PC-3 (cell line): ENCODE data around the gene GIPC2. TPM values are rescaled to one million over a fixed set of nuclear protein-coding genes. Genes with fewer than 3 reads are reported as not detected.

Experiments
- ATAC-seq: fragments of 200-7000 bp; cut with Tn5 transposase; 2 replicates; pipeline ENCODE4 v1.9.1; 2020; ENCODE audit warnings: mild to moderate bottlenecking, moderate library complexity
- BruUV-seq: library from RNA; stranded (reverse); fragments of 400-500 nt; replicated peaks from 2 replicates; lab custom pipeline; 2021; lab: Mats Ljungman, UMichigan
- CTCF ChIA-PET: fragments of 300-600 bp; sonication (Branson Sonifier 250); formaldehyde crosslinking; loops from one replicate; lab custom pipeline; 2022; ENCODE audit warnings: antibody characterized with exemption; lab: Charles Lee
- POLR2A ChIA-PET: fragments of 300-600 bp; sonication (Branson Sonifier 250); formaldehyde crosslinking; loops from one replicate; lab custom pipeline; 2022; ENCODE audit warnings: antibody characterized with exemption; ENCODE audit not compliant: unreplicated experiment; lab: Charles Lee
- DNase-seq: peaks from one replicate; pipeline ENCODE4 v3.0.0-alpha.2; 2015
- H2AFZ ChIP-seq: fragments of 300-600 bp; sonication (generic); 2 replicates; pipeline ENCODE4 v1.6.0; 2016; ENCODE audit warnings: antibody characterized with exemption, low read length
- H3F3A ChIP-seq: fragments of 300-600 bp; sonication (generic); one replicate; pipeline ENCODE4 v1.6.0; 2017; ENCODE audit warnings: antibody characterized with exemption, low read length, control low read depth, mild to moderate bottlenecking; ENCODE audit not compliant: unreplicated experiment
- H3K27ac ChIP-seq: fragments of 300-600 bp; sonication (generic); 2 replicates; pipeline ENCODE4 v1.5.1; 2016; ENCODE audit warnings: mild to moderate bottlenecking, low read length
- H3K27me3 ChIP-seq: fragments of 300-600 bp; sonication (generic); 2 replicates; pipeline ENCODE4 v1.6.1; 2016; ENCODE audit warnings: low read length, mixed read lengths
- H3K36me3 ChIP-seq: fragments of 300-600 bp; sonication (generic); 2 replicates; pipeline ENCODE4 v1.6.1; 2016; ENCODE audit warnings: low read depth, mixed run types, low read length, mixed read lengths
- H3K4me1 ChIP-seq: fragments of 300-600 bp; sonication (generic); 2 replicates; pipeline ENCODE4 v1.5.1; 2016; ENCODE audit warnings: low read length; ENCODE audit not compliant: insufficient read depth
- H3K4me2 ChIP-seq: fragments of 300-600 bp; sonication (generic); 2 replicates; pipeline ENCODE4 v1.6.0; 2016; ENCODE audit warnings: low read length
- H3K4me3 ChIP-seq: fragments of 300-600 bp; sonication (generic); 2 replicates; pipeline ENCODE4 v1.5.1; 2016; ENCODE audit warnings: mild to moderate bottlenecking, low read length, mixed read lengths
- H3K79me2 ChIP-seq: fragments of 300-600 bp; sonication (generic); 2 replicates; pipeline ENCODE4 v1.6.1; 2017; ENCODE audit warnings: low read length, mixed read lengths
- H3K9ac ChIP-seq: fragments of 300-600 bp; sonication (generic); 2 replicates; pipeline ENCODE4 v1.6.0; 2016; ENCODE audit warnings: mild to moderate bottlenecking, low read length
- H3K9me2 ChIP-seq: fragments of 300-600 bp; sonication (generic); replicated peaks from 2 replicates; pipeline ENCODE4 v1.6.1; 2016; ENCODE audit warnings: mixed run types, low read length, mixed read lengths
- H3K9me3 ChIP-seq: fragments of 300-600 bp; sonication (generic); 2 replicates; pipeline ENCODE4 v1.6.1; 2016; ENCODE audit warnings: low read length, mixed read lengths
- H4K20me1 ChIP-seq: fragments of 300-600 bp; sonication (generic); 2 replicates; pipeline ENCODE4 v1.6.1; 2016; ENCODE audit warnings: low read length, mixed read lengths
- EZH2 ChIP-seq: fragments of 300-600 bp; sonication (generic); IDR thresholded peaks from one replicate; pipeline ENCODE4 v1.6.1; 2017; ENCODE audit warnings: antibody characterized with exemption, mild to moderate bottlenecking, low read length; ENCODE audit not compliant: unreplicated experiment
- EZH2phosphoT487 ChIP-seq: fragments of 300-600 bp; sonication (generic); IDR thresholded peaks from 2 replicates; pipeline ENCODE4 v1.6.1; 2018; ENCODE audit warnings: mild to moderate bottlenecking, antibody characterized with exemption, low read length, borderline replicate concordance
- intact Hi-C: fragments of 100-400 bp; cut with micrococcal nuclease; formaldehyde crosslinking; loops from 2 replicates; pipeline ENCODE4 v1.9.0; 2023
- total RNA-seq: library from RNA; depleted of rRNA; stranded (reverse); fragments of >200 nt; gene quantifications from 2 replicates; pipeline ENCODE4 v1.2.3, GENCODE V29; 2014
- TF ChIP-seq, protein P1 (sequence below): fragments of 300-600 bp; sonication (generic); conservative IDR thresholded peaks from 2 replicates; pipeline ENCODE4 v1.5.1; 2017; ENCODE audit warnings: antibody characterized with exemption, low read depth, mild to moderate bottlenecking, low read length

Gene GIPC2
- total RNA-seq, 1 experiment from 2014 or later = not detected

DNA sequence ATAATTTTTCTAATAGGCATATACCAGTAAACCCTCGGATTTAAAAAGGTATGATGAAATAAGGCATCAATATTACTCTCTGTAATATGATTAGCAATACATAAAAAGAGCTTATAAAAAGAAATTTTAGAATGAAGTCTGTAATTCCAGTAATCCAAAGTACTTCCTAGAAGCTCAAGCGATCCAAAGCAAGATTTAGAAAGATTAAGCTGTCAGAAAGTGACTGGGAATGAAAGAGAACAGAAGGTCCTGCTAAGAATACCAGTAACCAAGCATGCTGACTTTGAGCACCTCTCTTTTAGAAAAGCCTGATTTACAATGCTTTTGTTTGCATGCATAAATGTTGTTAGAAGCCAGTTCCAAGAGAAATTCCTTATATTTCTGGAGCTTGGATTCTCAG, 125.1 kb downstream of the GIPC2 start:
- H3F3A ChIP-seq = peaks cover 11% of the 10 kb centered on the region
- DNase-seq (no peak), ATAC-seq (no peak)
- ChIA-PET CTCF (no interaction called here), POLR2A (no interaction called here)
- H3K27ac ChIP-seq = peak overlapping the region; percentile 99
- H3K4me1 ChIP-seq = peaks cover 35% of the 10 kb centered on the region
- no peaks in the 10 kb centered on the region for H3K27me3 ChIP-seq
- no peaks in the 10 kb centered on the region for H3K9me2 ChIP-seq
- no TSS peak for BruUV-seq
- 0 out of 2 replicates have a peak overlapping the region, but pooled peaks have one; percentile 72 for H3K4me2 ChIP-seq
- H3K9me3 ChIP-seq = no peaks in the 10 kb centered on the region
- peak overlapping the region; percentile 42 for H2AFZ ChIP-seq
- H3K36me3 ChIP-seq = no peaks in the 10 kb centered on the region
- H3K79me2 ChIP-seq = no peaks in the 10 kb centered on the region
- no peak for TF ChIP-seq EZH2
- TF ChIP-seq, protein P1, sequence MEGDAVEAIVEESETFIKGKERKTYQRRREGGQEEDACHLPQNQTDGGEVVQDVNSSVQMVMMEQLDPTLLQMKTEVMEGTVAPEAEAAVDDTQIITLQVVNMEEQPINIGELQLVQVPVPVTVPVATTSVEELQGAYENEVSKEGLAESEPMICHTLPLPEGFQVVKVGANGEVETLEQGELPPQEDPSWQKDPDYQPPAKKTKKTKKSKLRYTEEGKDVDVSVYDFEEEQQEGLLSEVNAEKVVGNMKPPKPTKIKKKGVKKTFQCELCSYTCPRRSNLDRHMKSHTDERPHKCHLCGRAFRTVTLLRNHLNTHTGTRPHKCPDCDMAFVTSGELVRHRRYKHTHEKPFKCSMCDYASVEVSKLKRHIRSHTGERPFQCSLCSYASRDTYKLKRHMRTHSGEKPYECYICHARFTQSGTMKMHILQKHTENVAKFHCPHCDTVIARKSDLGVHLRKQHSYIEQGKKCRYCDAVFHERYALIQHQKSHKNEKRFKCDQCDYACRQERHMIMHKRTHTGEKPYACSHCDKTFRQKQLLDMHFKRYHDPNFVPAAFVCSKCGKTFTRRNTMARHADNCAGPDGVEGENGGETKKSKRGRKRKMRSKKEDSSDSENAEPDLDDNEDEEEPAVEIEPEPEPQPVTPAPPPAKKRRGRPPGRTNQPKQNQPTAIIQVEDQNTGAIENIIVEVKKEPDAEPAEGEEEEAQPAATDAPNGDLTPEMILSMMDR = no peak
- TF ChIP-seq EZH2phosphoT487 = no peak
- peak overlapping the region; percentile 84 for H3K9ac ChIP-seq
- intact Hi-C loops = no loop called here
- no peaks in the 10 kb centered on the region for H4K20me1 ChIP-seq
- no peak overlapping the region for H3K4me3 ChIP-seq

DNA sequence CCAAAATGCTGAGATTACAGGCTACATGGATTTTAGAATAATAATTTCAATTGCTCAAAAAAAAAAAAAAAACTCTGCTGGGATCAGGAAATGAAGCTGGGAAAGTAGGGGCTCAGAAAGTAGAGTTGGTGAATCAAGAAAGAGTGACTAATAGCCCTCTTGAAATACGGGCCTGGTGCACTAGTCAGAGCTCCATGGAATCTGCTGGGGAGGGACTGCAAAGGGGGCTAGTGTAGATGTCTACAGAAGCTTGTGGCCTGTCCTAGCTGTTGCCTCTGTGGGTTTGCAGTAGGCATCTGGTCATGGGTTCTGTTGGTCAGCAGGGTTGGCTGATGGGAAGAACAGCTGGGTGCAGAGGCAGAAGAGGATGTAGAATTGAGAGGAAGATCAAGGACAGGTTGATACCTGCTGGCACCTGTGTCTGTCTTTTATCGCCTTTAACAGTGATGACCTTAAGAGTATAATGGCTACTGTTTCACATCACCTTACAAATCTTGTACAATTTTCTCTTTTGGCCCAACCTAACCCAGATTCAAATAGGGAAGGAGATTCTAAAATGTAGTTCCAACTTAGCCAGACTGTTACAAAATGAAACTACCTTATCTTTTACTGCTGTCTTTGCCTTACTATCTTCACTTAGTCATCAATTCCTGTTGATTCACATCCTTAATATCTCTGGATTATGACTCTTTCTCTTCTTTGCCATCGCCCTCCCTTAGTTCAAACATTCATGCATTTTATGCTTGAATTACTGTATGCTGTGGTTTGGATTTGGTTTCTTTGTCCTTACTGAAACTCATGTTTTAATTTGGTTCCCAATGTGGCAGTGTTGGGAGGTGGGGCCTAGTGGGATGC, 126.2 kb downstream of the GIPC2 start:
- ATAC-seq (peak; percentile 88), DNase-seq (peak; percentile 91)
- POLR2A ChIA-PET = no interaction called here
- peak overlapping the region; percentile 84 for H3K9ac ChIP-seq
- no peaks in the 10 kb centered on the region for H3K9me2 ChIP-seq
- H3F3A ChIP-seq = peaks cover 11% of the 10 kb centered on the region
- intact Hi-C loops = loop anchor here (1.0 kb wide), 3 partner anchors 65 to 168 kb away; no protein-coding TSS in a partner anchor
- CTCF ChIA-PET = no interaction called here
- H3K4me1 ChIP-seq = peaks cover 41% of the 10 kb centered on the region
- H4K20me1 ChIP-seq = no peaks in the 10 kb centered on the region
- no peaks in the 10 kb centered on the region for H3K9me3 ChIP-seq
- H3K4me2 ChIP-seq = peak overlapping the region; percentile 72
- H3K27ac ChIP-seq = peak overlapping the region; percentile 99
- no peaks in the 10 kb centered on the region for H3K36me3 ChIP-seq
- peak overlapping the region; percentile 45; the same call in 1 of the 2 replicates for H3K4me3 ChIP-seq
- H3K79me2 ChIP-seq = no peaks in the 10 kb centered on the region
- H3K27me3 ChIP-seq = no peaks in the 10 kb centered on the region
- TF ChIP-seq EZH2 = no peak
- TF ChIP-seq, protein P1 = no peak
- no peak for TF ChIP-seq EZH2phosphoT487
- H2AFZ ChIP-seq = peak overlapping the region; percentile 35
- BruUV-seq = TSS peak; percentile 99

DNA sequence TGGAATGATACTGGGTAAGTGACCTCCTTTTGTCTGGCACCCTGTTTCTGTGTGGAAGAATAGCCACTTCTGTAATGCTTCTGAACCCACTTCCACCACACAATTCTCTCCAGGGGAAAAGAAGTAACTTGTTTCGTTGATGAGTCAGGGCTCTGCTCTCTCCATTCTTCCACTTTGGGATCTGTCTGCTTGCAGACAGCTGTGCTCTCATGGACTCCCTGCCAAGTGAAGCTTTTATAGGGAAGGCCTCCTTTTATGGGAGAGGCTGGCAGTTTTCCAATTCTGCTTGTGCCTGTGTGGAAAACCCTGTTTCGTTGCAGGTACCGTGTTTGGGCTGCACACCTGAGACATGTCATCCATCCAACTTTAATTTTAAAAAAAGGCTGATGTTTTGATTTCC, 130.7 kb downstream of the GIPC2 start:
- Histone ChIP-seq H3K9ac (no peak overlapping the region), H3K27ac (peak overlapping the region; percentile 64), H3K36me3 (no peaks in the 10 kb centered on the region), H3K4me1 (peaks cover 28% of the 10 kb centered on the region), H3F3A (peaks cover 11% of the 10 kb centered on the region), H4K20me1 (no peaks in the 10 kb centered on the region), H3K9me3 (no peaks in the 10 kb centered on the region), H3K4me2 (peak overlapping the region; percentile 31; the same call in 1 of the 2 replicates), H3K27me3 (no peaks in the 10 kb centered on the region), H3K4me3 (no peak overlapping the region), H3K79me2 (no peaks in the 10 kb centered on the region), H3K9me2 (no peaks in the 10 kb centered on the region), H2AFZ (no peak overlapping the region)
- ChIA-PET CTCF (no interaction called here), POLR2A (interaction anchor here (0.6 kb wide), 1 partner anchor 1816 kb away, joined by 4 read pairs; no protein-coding TSS in a partner anchor)
- DNase-seq = peak; percentile 90
- no TSS peak for BruUV-seq
- peak; percentile 42 for ATAC-seq
- TF ChIP-seq EZH2phosphoT487 = no peak
- TF ChIP-seq, protein P1 = no peak
- TF ChIP-seq EZH2 = no peak
- intact Hi-C loops = loop anchor here (5.0 kb wide), 1 partner anchor 46 kb away; no protein-coding TSS in a partner anchor
